Sigmoid colon (tissue), 4 donors: Measurements from ENCODE around the gene MS4A18.

Experiments used
- EP300 ChIP-seq, 4 donors: sonication (generic); formaldehyde crosslinking; IDR thresholded peaks; one replicate each; pipeline ENCODE4 v1.6.1; 2017; ENCODE audit warnings: antibody characterized with exemption in 4 of 4
- POLR2A ChIP-seq, 2 donors: fragments of 450-650 bp; IDR thresholded peaks; one replicate each; pipeline ENCODE4 v1.6.1; 2016; ENCODE audit warnings: antibody characterized with exemption in 2 of 2, mild to moderate bottlenecking in 2 of 2, moderate library complexity in 2 of 2
- POLR2AphosphoS5 ChIP-seq, 4 donors: sonication (generic); formaldehyde crosslinking; IDR thresholded peaks; one replicate each; pipeline ENCODE4 v1.6.1; 2017; ENCODE audit warnings: antibody characterized with exemption in 4 of 4
- TF ChIP-seq, protein P1 (sequence below), 4 experiments: fragments of 450-650 bp in 3 of 4; fragments of 200-600 bp in 1 of 4; IDR thresholded peaks; one replicate each; pipeline ENCODE4 v1.5.1; 2016 to 2019; ENCODE audit warnings: antibody characterized with exemption in 4 of 4, mild to moderate bottlenecking in 3 of 4, moderate library complexity in 2 of 4

- TF ChIP-seq, protein P1, sequence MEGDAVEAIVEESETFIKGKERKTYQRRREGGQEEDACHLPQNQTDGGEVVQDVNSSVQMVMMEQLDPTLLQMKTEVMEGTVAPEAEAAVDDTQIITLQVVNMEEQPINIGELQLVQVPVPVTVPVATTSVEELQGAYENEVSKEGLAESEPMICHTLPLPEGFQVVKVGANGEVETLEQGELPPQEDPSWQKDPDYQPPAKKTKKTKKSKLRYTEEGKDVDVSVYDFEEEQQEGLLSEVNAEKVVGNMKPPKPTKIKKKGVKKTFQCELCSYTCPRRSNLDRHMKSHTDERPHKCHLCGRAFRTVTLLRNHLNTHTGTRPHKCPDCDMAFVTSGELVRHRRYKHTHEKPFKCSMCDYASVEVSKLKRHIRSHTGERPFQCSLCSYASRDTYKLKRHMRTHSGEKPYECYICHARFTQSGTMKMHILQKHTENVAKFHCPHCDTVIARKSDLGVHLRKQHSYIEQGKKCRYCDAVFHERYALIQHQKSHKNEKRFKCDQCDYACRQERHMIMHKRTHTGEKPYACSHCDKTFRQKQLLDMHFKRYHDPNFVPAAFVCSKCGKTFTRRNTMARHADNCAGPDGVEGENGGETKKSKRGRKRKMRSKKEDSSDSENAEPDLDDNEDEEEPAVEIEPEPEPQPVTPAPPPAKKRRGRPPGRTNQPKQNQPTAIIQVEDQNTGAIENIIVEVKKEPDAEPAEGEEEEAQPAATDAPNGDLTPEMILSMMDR (IDR thresholded peaks at IDR 0.05), result no peak
- no peak for TF ChIP-seq EP300 (IDR thresholded peaks at IDR 0.05)
- TF ChIP-seq POLR2A (IDR thresholded peaks at IDR 0.05), result no peak
- no peak for TF ChIP-seq POLR2AphosphoS5 (IDR thresholded peaks at IDR 0.05)
Measured at GRCh38 chr11:60782393-60783140, 58.0 kb downstream of the MS4A18 start.
